GM23248 (cell line): ENCODE data around the gene TMEM150A.

Source experiments
- EZH2 ChIP-seq: fragments of 200-600 bp; sonication (generic); IDR thresholded peaks from 2 replicates; pipeline ENCODE4 v1.6.1; 2018; ENCODE audit warnings: antibody characterized with exemption, mild to moderate bottlenecking; ENCODE audit not compliant: insufficient read depth, poor library complexity, severe bottlenecking
- EZH2phosphoT487 ChIP-seq: fragments of 200-600 bp; sonication (generic); IDR thresholded peaks from 2 replicates; pipeline ENCODE4 v1.6.1; 2018; ENCODE audit warnings: antibody characterized with exemption, moderate library complexity, mild to moderate bottlenecking, low read depth; ENCODE audit not compliant: insufficient read depth

DNA sequence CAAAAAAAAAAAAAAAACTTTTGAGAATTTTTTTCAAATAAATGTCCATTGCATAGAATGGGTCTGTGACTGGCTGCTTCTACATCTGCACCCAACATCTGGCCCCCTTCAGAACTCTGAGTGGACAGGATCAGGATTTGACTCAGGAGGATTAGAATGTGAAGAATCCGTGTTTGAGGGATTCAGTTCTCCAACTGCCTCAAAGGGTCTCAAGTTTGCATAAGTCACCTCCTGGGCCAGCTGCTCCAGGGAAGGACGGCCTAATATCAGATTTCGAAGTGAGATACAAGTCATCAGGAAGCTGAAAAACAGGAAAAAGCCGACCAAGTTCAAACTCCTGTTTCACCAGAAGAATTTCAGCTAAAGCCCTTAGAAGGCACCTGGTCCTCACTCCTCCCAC lies 52.7 kb downstream of the TMEM150A start:
- TF ChIP-seq EZH2 (no peak), EZH2phosphoT487 (no peak)
